Neural progenitor cell (in vitro differentiated cells): ENCODE data around the gene MEGF6. TPM values are rescaled to one million over a fixed set of nuclear protein-coding genes. Genes with fewer than 3 reads are reported as not detected.

Source experiments
- DNase-seq: peaks from one replicate; pipeline ENCODE4 v3.0.0-alpha.2; 2016; ENCODE audit warnings: low spot score
- H2AFZ ChIP-seq: fragments of 200-600 bp; sonication (generic); replicated peaks from 2 replicates; pipeline ENCODE4 v1.6.1; 2016; ENCODE audit warnings: antibody characterized with exemption
- H3F3A ChIP-seq: fragments of 200-600 bp; sonication (generic); 2 replicates; pipeline ENCODE4 v1.6.1; 2016; ENCODE audit warnings: antibody characterized with exemption, low read depth
- H3K27ac ChIP-seq: fragments of 200-600 bp; sonication (generic); 2 replicates; pipeline ENCODE4 v1.5.1; 2016; ENCODE audit warnings: mild to moderate bottlenecking
- H3K27me3 ChIP-seq: fragments of 200-600 bp; sonication (generic); 2 replicates; pipeline ENCODE4 v1.6.1; 2016; ENCODE audit warnings: mild to moderate bottlenecking, moderate library complexity
- H3K36me3 ChIP-seq: fragments of 200-600 bp; sonication (generic); 2 replicates; pipeline ENCODE4 v1.5.1; 2016
- H3K4me1 ChIP-seq: fragments of 200-600 bp; sonication (generic); 2 replicates; pipeline ENCODE4 v1.6.1; 2016; ENCODE audit warnings: mixed run types
- H3K4me2 ChIP-seq: fragments of 200-600 bp; sonication (generic); 2 replicates; pipeline ENCODE4 v1.6.1; 2016
- H3K4me3 ChIP-seq: fragments of 200-600 bp; sonication (generic); 2 replicates; pipeline ENCODE4 v1.5.1; 2016
- H3K79me2 ChIP-seq: fragments of 200-600 bp; sonication (generic); 2 replicates; pipeline ENCODE4 v1.6.1; 2016; ENCODE audit warnings: low read depth
- H3K9ac ChIP-seq: fragments of 200-600 bp; sonication (generic); 2 replicates; pipeline ENCODE4 v1.6.1; 2016
- H3K9me3 ChIP-seq: fragments of 200-600 bp; sonication (generic); 2 replicates; pipeline ENCODE4 v1.5.1; 2016; ENCODE audit warnings: low read depth
- H4K20me1 ChIP-seq: fragments of 200-600 bp; sonication (generic); 2 replicates; pipeline ENCODE4 v1.6.1; 2016; ENCODE audit warnings: low read depth
- H3K27ac Mint-ChIP-seq: 3 replicates; pipeline ENCODE4 v1.8.0; 2021; ENCODE audit warnings: mixed read lengths
- H3K27me3 Mint-ChIP-seq: 2 replicates; pipeline ENCODE4 v1.8.0; 2022; ENCODE audit warnings: low read depth, mild to moderate bottlenecking, inconsistent platforms, moderate library complexity, mixed read lengths; ENCODE audit not compliant: insufficient read depth
- H3K36me3 Mint-ChIP-seq: 3 replicates; pipeline ENCODE4 v1.8.0; 2021; ENCODE audit warnings: mixed read lengths
- H3K4me1 Mint-ChIP-seq: 3 replicates; pipeline ENCODE4 v1.8.0; 2021; ENCODE audit warnings: mixed read lengths
- H3K4me3 Mint-ChIP-seq: 3 replicates; pipeline ENCODE4 v1.8.0; 2021; ENCODE audit warnings: mild to moderate bottlenecking, moderate library complexity, mixed read lengths
- H3K9me3 Mint-ChIP-seq: 3 replicates; pipeline ENCODE4 v1.8.0; 2020; ENCODE audit warnings: mixed read lengths
- EZH2 ChIP-seq: fragments of 200-600 bp; sonication (generic); IDR thresholded peaks from 2 replicates; pipeline ENCODE4 v1.6.1; 2017; ENCODE audit warnings: antibody characterized with exemption, mild to moderate bottlenecking, moderate library complexity
- EZH2phosphoT487 ChIP-seq: fragments of 200-600 bp; sonication (generic); IDR thresholded peaks from 2 replicates; pipeline ENCODE4 v1.6.1; 2017; ENCODE audit warnings: antibody characterized with exemption
- total RNA-seq: library from RNA; depleted of rRNA; stranded (reverse); fragments of >200 nt; gene quantifications from 2 replicates; pipeline ENCODE4 v1.2.3, GENCODE V29; 2015; ENCODE audit warnings: low replicate concordance
- TF ChIP-seq, protein P1 (sequence below): fragments of 200-600 bp; sonication (generic); IDR thresholded peaks from 2 replicates; pipeline ENCODE4 v1.5.1; 2017; ENCODE audit warnings: antibody characterized with exemption, mild to moderate bottlenecking

Gene MEGF6
- total RNA-seq, 1 donor from 2014 or later = 1.7 TPM

DNA sequence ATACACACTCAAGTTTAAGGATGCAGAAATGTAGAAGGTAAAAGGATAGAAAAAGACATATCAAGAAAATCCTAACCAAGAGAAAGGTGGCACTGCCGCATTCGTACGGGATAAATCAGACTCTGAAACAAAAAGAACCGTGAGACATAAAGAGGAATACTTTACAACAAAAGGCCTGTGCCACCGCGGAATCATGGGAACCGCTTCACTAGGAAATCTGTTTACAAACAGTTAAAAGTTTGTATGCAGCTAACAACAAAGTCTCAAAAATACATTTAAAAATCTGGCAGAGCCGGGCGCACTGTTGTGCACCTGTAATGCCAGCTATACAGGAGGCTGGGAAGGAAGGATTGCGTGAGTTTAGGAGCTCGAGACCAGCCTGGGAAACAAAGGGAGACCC is 30.5 kb upstream of the MEGF6 start:
- Mint-ChIP-seq H3K36me3 (peaks cover 16% of the 10 kb centered on the region), H3K4me3 (no peak overlapping the region), H3K27me3 (peaks cover 2% of the 10 kb centered on the region), H3K4me1 (no peaks in the 10 kb centered on the region), H3K9me3 (no peaks in the 10 kb centered on the region), H3K27ac (peak overlapping the region; percentile 36)
- H3K27me3 ChIP-seq = no peaks in the 10 kb centered on the region
- H3K9me3 ChIP-seq = no peaks in the 10 kb centered on the region
- no peaks in the 10 kb centered on the region for H3K4me1 ChIP-seq
- no peak for DNase-seq
- H3K36me3 ChIP-seq = no peaks in the 10 kb centered on the region
- H3F3A ChIP-seq = no peaks in the 10 kb centered on the region
- no peak overlapping the region for H3K4me2 ChIP-seq
- H3K4me3 ChIP-seq = no peak overlapping the region
- peaks cover 7% of the 10 kb centered on the region for H4K20me1 ChIP-seq
- H3K9ac ChIP-seq = no peak overlapping the region
- no peak overlapping the region for H2AFZ ChIP-seq
- no peak overlapping the region for H3K27ac ChIP-seq
- H3K79me2 ChIP-seq = no peaks in the 10 kb centered on the region
- no peak for TF ChIP-seq EZH2
- TF ChIP-seq, protein P1, sequence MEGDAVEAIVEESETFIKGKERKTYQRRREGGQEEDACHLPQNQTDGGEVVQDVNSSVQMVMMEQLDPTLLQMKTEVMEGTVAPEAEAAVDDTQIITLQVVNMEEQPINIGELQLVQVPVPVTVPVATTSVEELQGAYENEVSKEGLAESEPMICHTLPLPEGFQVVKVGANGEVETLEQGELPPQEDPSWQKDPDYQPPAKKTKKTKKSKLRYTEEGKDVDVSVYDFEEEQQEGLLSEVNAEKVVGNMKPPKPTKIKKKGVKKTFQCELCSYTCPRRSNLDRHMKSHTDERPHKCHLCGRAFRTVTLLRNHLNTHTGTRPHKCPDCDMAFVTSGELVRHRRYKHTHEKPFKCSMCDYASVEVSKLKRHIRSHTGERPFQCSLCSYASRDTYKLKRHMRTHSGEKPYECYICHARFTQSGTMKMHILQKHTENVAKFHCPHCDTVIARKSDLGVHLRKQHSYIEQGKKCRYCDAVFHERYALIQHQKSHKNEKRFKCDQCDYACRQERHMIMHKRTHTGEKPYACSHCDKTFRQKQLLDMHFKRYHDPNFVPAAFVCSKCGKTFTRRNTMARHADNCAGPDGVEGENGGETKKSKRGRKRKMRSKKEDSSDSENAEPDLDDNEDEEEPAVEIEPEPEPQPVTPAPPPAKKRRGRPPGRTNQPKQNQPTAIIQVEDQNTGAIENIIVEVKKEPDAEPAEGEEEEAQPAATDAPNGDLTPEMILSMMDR = no peak

DNA sequence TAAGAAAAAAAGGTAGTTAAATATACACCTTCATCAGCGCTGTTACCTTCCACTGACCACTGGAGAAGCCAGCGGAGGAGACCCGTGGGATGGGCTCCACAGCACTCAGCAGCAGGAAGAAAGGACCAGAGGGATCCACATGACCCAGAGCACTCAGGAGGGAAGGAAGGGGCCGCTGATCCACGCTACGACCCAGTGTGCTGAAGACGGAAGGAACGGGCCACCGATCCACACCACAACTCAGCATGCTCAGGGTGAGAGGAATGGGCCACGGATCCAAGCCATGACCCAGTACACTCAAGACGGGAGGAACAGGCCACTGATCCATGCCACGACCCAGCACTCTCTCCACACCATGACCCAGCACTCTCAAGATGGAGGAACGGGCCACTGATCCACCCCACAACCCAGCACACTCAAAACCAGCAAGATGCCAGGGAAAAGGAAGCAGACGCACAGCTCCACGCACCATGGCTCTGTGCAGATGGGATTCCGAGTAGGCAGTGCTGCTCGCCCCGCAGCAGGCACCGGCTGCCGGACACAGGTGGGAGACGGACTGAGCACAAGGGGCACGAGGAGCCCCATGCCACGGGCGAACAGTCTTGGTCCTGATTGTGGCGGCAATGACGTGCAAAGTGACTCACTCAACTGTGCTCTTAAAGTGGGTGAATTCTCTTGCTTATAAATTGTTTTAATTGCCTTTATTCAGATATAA is 29.9 kb upstream of the MEGF6 start:
- peaks cover 18% of the 10 kb centered on the region for H3K36me3 Mint-ChIP-seq
- H3K4me3 Mint-ChIP-seq = no peak overlapping the region
- TF ChIP-seq, protein P1 = no peak
- TF ChIP-seq EZH2 = no peak
- no peak for TF ChIP-seq EZH2phosphoT487
- H3K9me3 Mint-ChIP-seq = no peaks in the 10 kb centered on the region
- DNase-seq = no peak
- Histone ChIP-seq H3K9ac (no peak overlapping the region), H3K27ac (no peak overlapping the region), H3F3A (no peaks in the 10 kb centered on the region), H3K79me2 (no peaks in the 10 kb centered on the region), H3K36me3 (no peaks in the 10 kb centered on the region), H3K4me2 (no peak overlapping the region), H4K20me1 (peaks cover 7% of the 10 kb centered on the region), H3K4me1 (no peaks in the 10 kb centered on the region), H3K4me3 (no peak overlapping the region), H3K27me3 (no peaks in the 10 kb centered on the region), H3K9me3 (no peaks in the 10 kb centered on the region), H2AFZ (no peak overlapping the region)
- H3K27ac Mint-ChIP-seq = no peak overlapping the region
- no peaks in the 10 kb centered on the region for H3K4me1 Mint-ChIP-seq
- H3K27me3 Mint-ChIP-seq = peaks cover 2% of the 10 kb centered on the region

DNA sequence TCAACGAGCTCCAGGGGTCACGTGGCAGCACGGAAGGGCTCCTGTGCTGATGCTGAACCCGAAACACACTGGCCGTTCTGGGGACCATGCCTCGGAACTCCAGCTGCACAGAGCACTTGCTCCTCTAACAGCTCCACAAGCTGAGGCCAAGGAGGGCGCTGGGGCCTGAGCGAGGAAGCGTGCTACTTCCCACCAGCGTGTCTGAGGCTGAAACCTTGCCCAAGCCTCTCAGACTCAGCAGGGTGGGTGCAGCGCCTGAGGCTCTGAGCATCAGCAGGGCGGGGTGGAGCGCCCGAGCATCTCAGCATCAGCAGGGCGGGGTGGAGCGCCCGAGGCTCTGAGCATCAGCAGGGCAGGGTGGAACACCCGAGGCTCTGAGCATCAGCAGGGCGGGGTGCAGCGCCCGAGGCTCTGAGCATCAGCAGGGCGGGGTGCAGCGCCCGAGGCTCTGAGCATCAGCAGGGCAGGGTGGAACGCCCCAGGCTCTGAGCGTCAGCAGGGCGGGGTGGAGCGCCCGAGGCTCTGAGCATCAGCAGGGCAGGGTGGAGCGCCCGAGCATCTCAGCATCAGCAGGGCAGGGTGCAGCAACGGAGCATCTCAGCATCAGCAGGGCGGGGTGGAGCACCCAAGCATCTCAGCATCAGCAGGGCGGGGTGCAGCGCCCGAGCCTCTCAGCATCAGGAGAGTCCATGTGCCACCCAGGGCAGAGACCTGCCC is 29.0 kb upstream of the MEGF6 start:
- no peak overlapping the region for H3K27ac ChIP-seq
- H3K27me3 ChIP-seq = no peaks in the 10 kb centered on the region
- H3K4me3 ChIP-seq = no peak overlapping the region
- H3K79me2 ChIP-seq = no peaks in the 10 kb centered on the region
- no peaks in the 10 kb centered on the region for H3K36me3 ChIP-seq
- H3K4me2 ChIP-seq = no peak overlapping the region
- Mint-ChIP-seq H3K4me1 (no peaks in the 10 kb centered on the region), H3K9me3 (no peaks in the 10 kb centered on the region), H3K27ac (no peak overlapping the region), H3K36me3 (peaks cover 16% of the 10 kb centered on the region), H3K4me3 (no peak overlapping the region), H3K27me3 (peaks cover 2% of the 10 kb centered on the region)
- no peak overlapping the region for H3K9ac ChIP-seq
- H3K4me1 ChIP-seq = no peaks in the 10 kb centered on the region
- no peaks in the 10 kb centered on the region for H3K9me3 ChIP-seq
- peaks cover 7% of the 10 kb centered on the region for H4K20me1 ChIP-seq
- no peak for DNase-seq
- H3F3A ChIP-seq = no peaks in the 10 kb centered on the region
- no peak overlapping the region for H2AFZ ChIP-seq
- TF ChIP-seq EZH2 (no peak), EZH2phosphoT487 (no peak)
- TF ChIP-seq, protein P1 = no peak
